Neural crest cell (in vitro differentiated cells): Measurements from ENCODE around the gene DSCAM. TPM values are rescaled to one million over a fixed set of nuclear protein-coding genes. Genes with fewer than 3 reads are reported as not detected.
"Not testable (repeated sequence)": the region's sequence is repeated elsewhere in the genome, so short reads cannot be mapped to it uniquely, and the experiment has no call there.

Experiments
- DNase-seq: peaks from one replicate; pipeline ENCODE4 v3.0.0; 2021; ENCODE audit warnings: low read depth, mixed read lengths, low spot score
- H3K27ac Mint-ChIP-seq: one replicate; pipeline ENCODE4 v1.8.0; 2021; ENCODE audit warnings: mild to moderate bottlenecking, mixed read lengths; ENCODE audit not compliant: unreplicated experiment
- H3K27me3 Mint-ChIP-seq: 2 replicates; pipeline ENCODE4 v1.8.0; 2021; ENCODE audit warnings: low read depth, mild to moderate bottlenecking, mixed read lengths
- H3K36me3 Mint-ChIP-seq: 2 replicates; pipeline ENCODE4 v1.8.0; 2021; ENCODE audit warnings: low read depth, mild to moderate bottlenecking, mixed read lengths
- H3K4me1 Mint-ChIP-seq: 2 replicates; pipeline ENCODE4 v1.8.0; 2021; ENCODE audit warnings: mixed read lengths
- H3K4me3 Mint-ChIP-seq: one replicate; pipeline ENCODE4 v1.8.0; 2021; ENCODE audit warnings: mild to moderate bottlenecking, mixed read lengths
- H3K9me3 Mint-ChIP-seq: 2 replicates; pipeline ENCODE4 v1.8.0; 2021; ENCODE audit warnings: mixed read lengths
- CTCF ChIP-seq: fragments of 200-600 bp; sonication (generic); conservative IDR thresholded peaks from 2 replicates; pipeline ENCODE4 v1.5.0; 2021; ENCODE audit warnings: antibody characterized with exemption, mild to moderate bottlenecking
- total RNA-seq: library from RNA; stranded (reverse); gene quantifications from 2 replicates; pipeline ENCODE4 v1.2.1, GENCODE V29; 2021

DSCAM gene
- total RNA-seq, 1 donor from 2014 or later, result 0.19 TPM

- no peak overlapping the region for H3K4me3 Mint-ChIP-seq
- TF ChIP-seq CTCF, result no peak
- H3K9me3 Mint-ChIP-seq, result no peaks in the 10 kb centered on the region
- no peak for DNase-seq
- H3K27ac Mint-ChIP-seq, result no peak overlapping the region
- no peaks in the 10 kb centered on the region for H3K36me3 Mint-ChIP-seq
- peaks cover 19% of the 10 kb centered on the region for H3K4me1 Mint-ChIP-seq
- H3K27me3 Mint-ChIP-seq, result no peaks in the 10 kb centered on the region
These were observed 576.9 kb downstream of the DSCAM start for GRCh38 chr21:40270047-40270446.

- TF ChIP-seq CTCF, result no peak
- peaks cover 19% of the 10 kb centered on the region for H3K4me1 Mint-ChIP-seq
- H3K36me3 Mint-ChIP-seq, result no peaks in the 10 kb centered on the region
- DNase-seq, result no peak
- H3K27me3 Mint-ChIP-seq, result no peaks in the 10 kb centered on the region
- H3K9me3 Mint-ChIP-seq, result no peaks in the 10 kb centered on the region
- H3K27ac Mint-ChIP-seq, result no peak overlapping the region
- no peak overlapping the region for H3K4me3 Mint-ChIP-seq
These were observed 577.7 kb downstream of the DSCAM start for GRCh38 chr21:40269239-40269638.

- not testable (repeated sequence) for H3K27me3 Mint-ChIP-seq, H3K27ac Mint-ChIP-seq, H3K4me3 Mint-ChIP-seq, H3K36me3 Mint-ChIP-seq, H3K9me3 Mint-ChIP-seq, DNase-seq, H3K4me1 Mint-ChIP-seq
These were observed 588.5 kb downstream of the DSCAM start for GRCh38 chr21:40258456-40258855.

GRCh38 chr21:40257342-40257741, 589.6 kb downstream of the DSCAM start:
- Mint-ChIP-seq H3K36me3 (no peaks in the 10 kb centered on the region), H3K27me3 (peaks cover 2% of the 10 kb centered on the region)

GRCh38 chr21:40255518-40256444, 591.2 kb downstream of the DSCAM start:
- Mint-ChIP-seq H3K36me3 (no peaks in the 10 kb centered on the region), H3K4me1 (peaks cover 7% of the 10 kb centered on the region), H3K4me3 (no peak overlapping the region), H3K27me3 (peaks cover 2% of the 10 kb centered on the region), H3K9me3 (peaks cover 5% of the 10 kb centered on the region), H3K27ac (no peak overlapping the region)
- TF ChIP-seq CTCF, result no peak
- DNase-seq, result no peak

More at GRCh38 chr21:40257342-40257741, 589.6 kb downstream of the DSCAM start:
- H3K4me1 Mint-ChIP-seq, result peaks cover 7% of the 10 kb centered on the region
- H3K27ac Mint-ChIP-seq, result no peak overlapping the region
- peaks cover 2% of the 10 kb centered on the region for H3K9me3 Mint-ChIP-seq
- DNase-seq, result no peak
- H3K4me3 Mint-ChIP-seq, result no peak overlapping the region
- TF ChIP-seq CTCF, result no peak
